Loucy (cell line): Measurements from ENCODE around the gene CCDC92.

Experiments used
- H2AFZ ChIP-seq: fragments of 200-600 bp; sonication (generic); 2 replicates; pipeline ENCODE4 v1.6.0; 2016; ENCODE audit warnings: antibody characterized with exemption, mild to moderate bottlenecking, low read length, moderate library complexity
- H3F3A ChIP-seq: fragments of 200-600 bp; 2 replicates; pipeline ENCODE4 v1.6.0; 2016; ENCODE audit warnings: antibody characterized with exemption, low read depth, mild to moderate bottlenecking
- H3K27me3 ChIP-seq: fragments of 200-600 bp; sonication (generic); 2 replicates; pipeline ENCODE4 v1.6.1; 2014; ENCODE audit warnings: low read length, mild to moderate bottlenecking; ENCODE audit not compliant: insufficient read depth, poor library complexity, severe bottlenecking
- H3K36me3 ChIP-seq: fragments of 200-600 bp; sonication (generic); 2 replicates; pipeline ENCODE4 v1.6.1; 2016; ENCODE audit warnings: low read length; ENCODE audit not compliant: insufficient read depth
- H3K4me1 ChIP-seq: fragments of 200-600 bp; sonication (generic); 2 replicates; pipeline ENCODE4 v1.5.1; 2014; ENCODE audit warnings: low read length, mild to moderate bottlenecking; ENCODE audit not compliant: insufficient read depth, poor library complexity, severe bottlenecking
- H3K4me2 ChIP-seq: fragments of 200-600 bp; sonication (generic); 2 replicates; pipeline ENCODE4 v1.6.0; 2014; ENCODE audit warnings: antibody characterized with exemption, low read length, low read depth, mild to moderate bottlenecking; ENCODE audit not compliant: poor library complexity, severe bottlenecking
- H3K4me3 ChIP-seq: fragments of 200-600 bp; sonication (generic); 2 replicates; pipeline ENCODE4 v1.5.1; 2014; ENCODE audit warnings: low read length, mild to moderate bottlenecking, mixed read lengths; ENCODE audit not compliant: poor library complexity, severe bottlenecking
- H3K79me2 ChIP-seq: fragments of 200-600 bp; sonication (generic); 2 replicates; pipeline ENCODE4 v1.6.1; 2014; ENCODE audit warnings: low read length; ENCODE audit not compliant: insufficient read depth
- H3K9ac ChIP-seq: fragments of 200-600 bp; sonication (generic); 2 replicates; pipeline ENCODE4 v1.6.0; 2014; ENCODE audit warnings: mild to moderate bottlenecking, low read depth, low read length, moderate library complexity; ENCODE audit not compliant: poor library complexity, severe bottlenecking
- H3K9me2 ChIP-seq: fragments of 200-600 bp; sonication (generic); replicated peaks from 2 replicates; pipeline ENCODE4 v1.6.1; 2016; ENCODE audit warnings: low read depth, low read length, mixed read lengths
- H3K9me3 ChIP-seq: fragments of 200-600 bp; sonication (generic); 2 replicates; pipeline ENCODE4 v1.6.1; 2014; ENCODE audit warnings: mild to moderate bottlenecking, antibody characterized with exemption, low read length, low read depth; ENCODE audit not compliant: insufficient read depth
- H4K20me1 ChIP-seq: fragments of 200-600 bp; sonication (generic); 2 replicates; pipeline ENCODE4 v1.6.0; 2014; ENCODE audit warnings: antibody characterized with exemption, low read length, mild to moderate bottlenecking; ENCODE audit not compliant: insufficient read depth, poor library complexity, severe bottlenecking
- CTCF ChIP-seq: fragments of 200-600 bp; sonication (generic); conservative IDR thresholded peaks from 2 replicates; pipeline ENCODE4 v1.5.1; 2014; ENCODE audit warnings: mild to moderate bottlenecking, antibody characterized with exemption, low read length
- EZH2phosphoT487 ChIP-seq: fragments of 200-600 bp; IDR thresholded peaks from 2 replicates; pipeline ENCODE4 v1.6.1; 2018; ENCODE audit warnings: antibody characterized with exemption, mild to moderate bottlenecking, moderate library complexity, borderline replicate concordance

Gene CCDC92

GRCh38 chr12:124006085-124006845, 33.6 kb upstream of the CCDC92 start:
- no peaks in the 10 kb centered on the region for H3K4me1 ChIP-seq

GRCh38 chr12:124004233-124004875, 31.7 kb upstream of the CCDC92 start:
- H2AFZ ChIP-seq = no peak overlapping the region
- no peaks in the 10 kb centered on the region for H3K27me3 ChIP-seq
- H3K9ac ChIP-seq = no peak overlapping the region
- H3K36me3 ChIP-seq = peaks cover 54% of the 10 kb centered on the region; the same call in 1 of the 2 replicates
- peaks cover 23% of the 10 kb centered on the region; the same call in 1 of the 2 replicates for H3K79me2 ChIP-seq
- no peaks in the 10 kb centered on the region for H3K9me2 ChIP-seq
- no peaks in the 10 kb centered on the region for H3F3A ChIP-seq
- peaks cover 6% of the 10 kb centered on the region for H4K20me1 ChIP-seq
- H3K4me1 ChIP-seq = no peaks in the 10 kb centered on the region
- H3K4me3 ChIP-seq = no peak overlapping the region
- TF ChIP-seq EZH2phosphoT487 (no peak), CTCF (no peak)
- no peak overlapping the region for H3K4me2 ChIP-seq
- no peaks in the 10 kb centered on the region for H3K9me3 ChIP-seq

More at GRCh38 chr12:124006085-124006845, 33.6 kb upstream of the CCDC92 start:
- H3K9me3 ChIP-seq = no peaks in the 10 kb centered on the region
- no peaks in the 10 kb centered on the region for H3K9me2 ChIP-seq
- TF ChIP-seq CTCF = no peak
- TF ChIP-seq EZH2phosphoT487 = no peak
- peaks cover 21% of the 10 kb centered on the region; the same call in 1 of the 2 replicates for H3K79me2 ChIP-seq
- no peak overlapping the region for H3K4me2 ChIP-seq
- H3K36me3 ChIP-seq = peaks cover 50% of the 10 kb centered on the region; the same call in 1 of the 2 replicates
- H3K27me3 ChIP-seq = no peaks in the 10 kb centered on the region
- H3F3A ChIP-seq = no peaks in the 10 kb centered on the region
- H4K20me1 ChIP-seq = peaks cover 6% of the 10 kb centered on the region
- no peak overlapping the region for H3K4me3 ChIP-seq
- no peak overlapping the region for H3K9ac ChIP-seq
- H2AFZ ChIP-seq = no peak overlapping the region

- Histone ChIP-seq H3K4me3 (no peak overlapping the region), H3F3A (no peaks in the 10 kb centered on the region), H3K4me2 (no peak overlapping the region), H4K20me1 (peaks cover 3% of the 10 kb centered on the region), H3K79me2 (peaks cover 23% of the 10 kb centered on the region; the same call in 1 of the 2 replicates), H3K27me3 (no peaks in the 10 kb centered on the region), H3K36me3 (peaks cover 64% of the 10 kb centered on the region; the same call in 1 of the 2 replicates), H3K9me2 (no peaks in the 10 kb centered on the region), H3K9ac (no peak overlapping the region), H2AFZ (no peak overlapping the region), H3K9me3 (no peaks in the 10 kb centered on the region), H3K4me1 (no peaks in the 10 kb centered on the region)
- no peak for TF ChIP-seq CTCF
- no peak for TF ChIP-seq EZH2phosphoT487
Observed at GRCh38 chr12:124002654-124003053, 30.0 kb upstream of the CCDC92 start.
